Inferior parietal cortex (tissue), 1 donor: ENCODE results near the gene NEK6.

Experiments
- DNase-seq: peaks from one replicate; pipeline ENCODE4 v3.0.0-alpha.2; 2016; ENCODE audit errors: extremely low spot score

The NEK6 gene

GRCh38 chr9:124399968-124400940 is 142.5 kb downstream of the NEK6 start:
- no peak for DNase-seq
